BJ (cell line): ENCODE measurements around the gene GAB3. TPM values are rescaled to one million over a fixed set of nuclear protein-coding genes. Genes with fewer than 3 reads are reported as not detected.
"Not testable (repeated sequence)": the region's sequence is repeated elsewhere in the genome, so short reads cannot be mapped to it uniquely, and the experiment has no call there.

Source experiments
- CTCF ChIA-PET: fragments of 350-600 bp; formaldehyde crosslinking; extraction: SDS; loops from one replicate; lab custom pipeline; 2021; ENCODE audit warnings: antibody characterized with exemption, inconsistent platforms; lab: Yijun Ruan, JAX
- POLR2A ChIA-PET: fragments of 300-600 bp; sonication (Branson Sonifier 250); formaldehyde crosslinking; extraction: SDS; loops from one replicate; lab custom pipeline; 2021; ENCODE audit warnings: antibody characterized with exemption; lab: Charles Lee
- DNase-seq: peaks from one replicate; pipeline ENCODE4 v3.0.0-alpha.2; 2011; ENCODE audit warnings: low read depth
- H3K27me3 ChIP-seq: 2 replicates; pipeline ENCODE4 v1.6.0; 2011; ENCODE audit warnings: low read length; ENCODE audit not compliant: control insufficient read depth, insufficient read depth
- H3K36me3 ChIP-seq: 2 replicates; pipeline ENCODE4 v1.5.1; 2011; ENCODE audit warnings: low read length; ENCODE audit not compliant: control insufficient read depth, insufficient read depth
- H3K4me3 ChIP-seq: 2 replicates; pipeline ENCODE4 v1.5.1; 2011; ENCODE audit warnings: low read depth, mild to moderate bottlenecking, control low read depth, low read length
- CTCF ChIP-seq: IDR thresholded peaks from 2 replicates; pipeline ENCODE4 v1.5.1; 2011; ENCODE audit warnings: low read depth, mild to moderate bottlenecking, control low read depth, inconsistent platforms, low read length, moderate library complexity; ENCODE audit not compliant: insufficient read depth
- polyA plus RNA-seq: library from polyadenylated mRNA; depleted of rRNA; stranded (reverse); fragments of >200 nt; gene quantifications from 2 replicates; pipeline ENCODE4 v1.2.3, GENCODE V29; 2011

The GAB3 gene
- polyA plus RNA-seq, 1 experiment, result 0.82 TPM

GRCh38 chrX:154655786-154656185 is 95.1 kb downstream of the GAB3 start:
- DNase-seq, result no peak
- no peak for TF ChIP-seq CTCF
- Histone ChIP-seq H3K36me3 (no peaks in the 10 kb centered on the region), H3K4me3 (no peak overlapping the region), H3K27me3 (no peaks in the 10 kb centered on the region)
- CTCF ChIA-PET, result no interaction called here
- POLR2A ChIA-PET, result no interaction called here

GRCh38 chrX:154655346-154655745 is 95.5 kb downstream of the GAB3 start:
- no peaks in the 10 kb centered on the region for H3K27me3 ChIP-seq
- no peak for TF ChIP-seq CTCF
- no peak overlapping the region for H3K4me3 ChIP-seq
- ChIA-PET POLR2A (no interaction called here), CTCF (no interaction called here)
- no peak for DNase-seq
- H3K36me3 ChIP-seq, result no peaks in the 10 kb centered on the region

GRCh38 chrX:154654925-154655324 is 96.0 kb downstream of the GAB3 start:
- Histone ChIP-seq H3K36me3 (no peaks in the 10 kb centered on the region), H3K27me3 (no peaks in the 10 kb centered on the region), H3K4me3 (no peak overlapping the region)
- TF ChIP-seq CTCF, result no peak
- DNase-seq, result no peak
- ChIA-PET POLR2A (no interaction called here), CTCF (no interaction called here)

GRCh38 chrX:154654372-154654771 is 96.5 kb downstream of the GAB3 start:
- no peak overlapping the region for H3K4me3 ChIP-seq
- CTCF ChIA-PET, result no interaction called here
- DNase-seq, result no peak
- H3K36me3 ChIP-seq, result no peaks in the 10 kb centered on the region
- POLR2A ChIA-PET, result no interaction called here
- no peak for TF ChIP-seq CTCF
- no peaks in the 10 kb centered on the region for H3K27me3 ChIP-seq

- POLR2A ChIA-PET, H3K36me3 ChIP-seq, H3K27me3 ChIP-seq, CTCF ChIA-PET, H3K4me3 ChIP-seq, DNase-seq: not testable (repeated sequence)
Measured at GRCh38 chrX:154653413-154653812, 97.5 kb downstream of the GAB3 start, which contains the start of gene CTAG2. Gene CTAG2 (minus strand): TSS chrX:154653579. CDS start chrX:154653515, 64 bp downstream.

GRCh38 chrX:154653048-154653401 is 97.9 kb downstream of the GAB3 start:
- no peak for TF ChIP-seq CTCF
- H3K4me3 ChIP-seq, result no peak overlapping the region
- POLR2A ChIA-PET, result no interaction called here

More at GRCh38 chrX:154653048-154653401, 97.9 kb downstream of the GAB3 start:
- no peak for DNase-seq
- CTCF ChIA-PET, result no interaction called here
- H3K27me3 ChIP-seq, result no peaks in the 10 kb centered on the region
- H3K36me3 ChIP-seq, result no peaks in the 10 kb centered on the region
